A673 (cell line): ENCODE measurements around the gene E2F1. TPM values are rescaled to one million over a fixed set of nuclear protein-coding genes. Genes with fewer than 3 reads are reported as not detected.

ENCODE experiments used
- BruUV-seq: library from RNA; stranded (reverse); fragments of 400-500 nt; replicated peaks from 2 replicates; lab custom pipeline; 2021; lab: Mats Ljungman, UMichigan
- CTCF ChIA-PET: fragments of 300-600 bp; sonication (Branson Sonifier 250); formaldehyde crosslinking; loops from one replicate; lab custom pipeline; 2022; ENCODE audit warnings: antibody characterized with exemption; lab: Charles Lee
- POLR2A ChIA-PET: fragments of 300-600 bp; sonication (Branson Sonifier 250); formaldehyde crosslinking; loops from one replicate; lab custom pipeline; 2022; ENCODE audit warnings: antibody characterized with exemption; ENCODE audit not compliant: low non-redundant PET; lab: Charles Lee
- DNase-seq: peaks from one replicate; pipeline ENCODE4 v3.0.0-alpha.2; 2015; ENCODE audit warnings: low spot score
- H3K27ac ChIP-seq: fragments of 200-600 bp; sonication (generic); 2 replicates; pipeline ENCODE4 v1.5.1; 2016; ENCODE audit warnings: mixed run types, low read depth, mild to moderate bottlenecking, mixed read lengths, antibody characterized with exemption, low read length; ENCODE audit not compliant: poor library complexity, severe bottlenecking
- H3K27me3 ChIP-seq: fragments of 200-600 bp; sonication (generic); replicated peaks from 2 replicates; pipeline ENCODE4 v1.6.1; 2017; ENCODE audit warnings: mixed run types, low read depth, mild to moderate bottlenecking, mixed read lengths, antibody characterized with exemption, low read length; ENCODE audit not compliant: insufficient read depth, poor library complexity
- H3K36me3 ChIP-seq: fragments of 200-600 bp; sonication (generic); 2 replicates; pipeline ENCODE4 v1.6.1; 2016; ENCODE audit warnings: mixed run types, mild to moderate bottlenecking, mixed read lengths, antibody characterized with exemption, low read length; ENCODE audit not compliant: insufficient read depth, poor library complexity, severe bottlenecking
- H3K4me1 ChIP-seq: fragments of 200-600 bp; sonication (generic); 2 replicates; pipeline ENCODE4 v1.6.1; 2017; ENCODE audit warnings: mixed run types, mild to moderate bottlenecking, mixed read lengths, antibody characterized with exemption, low read length; ENCODE audit not compliant: insufficient read depth, poor library complexity, severe bottlenecking
- H3K4me3 ChIP-seq: fragments of 200-600 bp; sonication (generic); 2 replicates; pipeline ENCODE4 v1.5.1; 2016; ENCODE audit warnings: low read depth, mixed run types, mild to moderate bottlenecking, mixed read lengths, low read length; ENCODE audit not compliant: poor library complexity, severe bottlenecking
- H3K9me3 ChIP-seq: fragments of 200-600 bp; sonication (generic); 2 replicates; pipeline ENCODE4 v1.6.1; 2016; ENCODE audit warnings: mixed run types, low read depth, mild to moderate bottlenecking, mixed read lengths, antibody characterized with exemption, low read length; ENCODE audit not compliant: poor library complexity, severe bottlenecking
- EZH2 ChIP-seq: fragments of 200-600 bp; sonication (generic); IDR thresholded peaks from 2 replicates; pipeline ENCODE4 v1.6.1; 2017; ENCODE audit warnings: borderline replicate concordance, low read depth, mild to moderate bottlenecking, mixed read lengths, antibody characterized with exemption, low read length; ENCODE audit not compliant: poor library complexity, severe bottlenecking
- intact Hi-C: fragments of 100-400 bp; cut with micrococcal nuclease; formaldehyde crosslinking; loops from one replicate; pipeline ENCODE4 v1.10.0; 2022; ENCODE audit not compliant: unreplicated experiment
- total RNA-seq: library from RNA; stranded (reverse); gene quantifications from 2 replicates; pipeline ENCODE4 v1.2.3, GENCODE V29; 2021
- TF ChIP-seq, protein P1 (sequence below): fragments of 300-800, 200-600 bp; sonication (generic); conservative IDR thresholded peaks from 2 replicates; pipeline ENCODE4 v1.5.1; 2017; ENCODE audit warnings: low read depth, mild to moderate bottlenecking, antibody characterized with exemption, low read length, moderate library complexity, mixed read lengths

Gene E2F1
- total RNA-seq, 1 experiment from 2014 or later, result 86.0 TPM

DNA sequence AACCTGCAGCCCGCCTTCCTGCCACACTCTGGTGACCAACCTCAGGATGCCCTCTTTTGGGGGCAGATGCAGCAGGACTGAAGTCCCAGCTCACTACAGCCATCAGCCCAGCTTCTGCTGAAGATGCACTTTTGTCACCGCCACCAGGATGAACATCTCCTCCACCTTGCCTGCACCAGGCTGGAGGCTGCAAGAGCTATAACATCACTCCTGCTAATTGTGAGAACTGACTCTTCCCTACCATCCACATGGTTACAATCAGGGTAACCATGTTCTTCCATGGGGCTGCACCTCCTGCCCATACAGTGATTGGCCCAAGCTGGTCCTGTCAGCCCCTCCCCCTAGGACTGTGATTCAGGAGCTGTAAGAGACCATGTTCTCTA, 21.4 kb downstream of the E2F1 start:
- intact Hi-C loops, result loop anchor here (5.0 kb wide), 2 partner anchors 463 to 473 kb away; no protein-coding TSS in a partner anchor
- H3K36me3 ChIP-seq, result peaks cover 14% of the 10 kb centered on the region

DNA sequence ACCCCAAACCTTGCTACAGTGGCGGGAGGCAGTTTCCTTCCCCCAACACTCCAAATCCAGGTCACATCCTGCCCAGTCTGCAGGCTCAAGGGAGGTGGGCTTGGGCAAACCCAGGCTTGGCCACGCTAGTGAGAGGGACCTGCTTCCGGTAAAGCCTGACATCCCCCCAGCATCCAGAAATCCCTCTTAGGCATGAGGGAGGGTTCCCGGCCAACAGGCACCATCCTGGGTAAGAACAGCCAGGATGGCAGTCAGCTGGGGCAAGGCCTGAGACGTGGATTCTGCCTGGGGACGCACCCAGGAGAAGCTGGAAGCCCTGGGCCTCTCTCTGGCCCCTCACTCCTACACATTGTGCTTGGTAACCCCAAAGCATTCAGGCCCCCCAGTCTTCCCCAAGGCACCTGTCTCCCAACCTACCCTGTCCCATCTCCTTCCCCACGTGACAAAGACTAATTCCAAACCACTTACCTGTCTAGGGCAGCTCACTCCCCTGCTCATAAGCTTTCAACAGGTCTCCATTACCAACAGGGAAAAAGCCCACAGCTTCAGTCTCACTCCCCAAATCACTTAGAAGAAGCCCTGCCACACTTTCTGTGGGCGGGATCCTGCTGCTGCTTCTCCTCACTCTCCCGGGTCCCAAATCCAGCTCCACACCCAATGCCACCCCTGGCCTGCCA, 22.0 kb downstream of the E2F1 start:
- intact Hi-C loops, result loop anchor here (5.0 kb wide), 1 partner anchor 473 kb away; no protein-coding TSS in a partner anchor
- POLR2A ChIA-PET, result no interaction called here
- peak overlapping the region; percentile 81 for H3K27ac ChIP-seq

More for the DNA sequence above, 21.4 kb downstream of the E2F1 start:
- BruUV-seq, result no TSS peak
- Histone ChIP-seq H3K4me3 (no peak overlapping the region), H3K4me1 (peaks cover 27% of the 10 kb centered on the region), H3K27ac (no peak overlapping the region), H3K9me3 (no peaks in the 10 kb centered on the region), H3K27me3 (no peaks in the 10 kb centered on the region)
- ChIA-PET POLR2A (no interaction called here), CTCF (interaction anchor here (0.6 kb wide), 1 partner anchor 208 kb away, joined by 6 read pairs; no protein-coding TSS in a partner anchor)
- no peak for TF ChIP-seq EZH2
- TF ChIP-seq, protein P1, sequence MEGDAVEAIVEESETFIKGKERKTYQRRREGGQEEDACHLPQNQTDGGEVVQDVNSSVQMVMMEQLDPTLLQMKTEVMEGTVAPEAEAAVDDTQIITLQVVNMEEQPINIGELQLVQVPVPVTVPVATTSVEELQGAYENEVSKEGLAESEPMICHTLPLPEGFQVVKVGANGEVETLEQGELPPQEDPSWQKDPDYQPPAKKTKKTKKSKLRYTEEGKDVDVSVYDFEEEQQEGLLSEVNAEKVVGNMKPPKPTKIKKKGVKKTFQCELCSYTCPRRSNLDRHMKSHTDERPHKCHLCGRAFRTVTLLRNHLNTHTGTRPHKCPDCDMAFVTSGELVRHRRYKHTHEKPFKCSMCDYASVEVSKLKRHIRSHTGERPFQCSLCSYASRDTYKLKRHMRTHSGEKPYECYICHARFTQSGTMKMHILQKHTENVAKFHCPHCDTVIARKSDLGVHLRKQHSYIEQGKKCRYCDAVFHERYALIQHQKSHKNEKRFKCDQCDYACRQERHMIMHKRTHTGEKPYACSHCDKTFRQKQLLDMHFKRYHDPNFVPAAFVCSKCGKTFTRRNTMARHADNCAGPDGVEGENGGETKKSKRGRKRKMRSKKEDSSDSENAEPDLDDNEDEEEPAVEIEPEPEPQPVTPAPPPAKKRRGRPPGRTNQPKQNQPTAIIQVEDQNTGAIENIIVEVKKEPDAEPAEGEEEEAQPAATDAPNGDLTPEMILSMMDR, result no peak
- no peak for DNase-seq

DNA sequence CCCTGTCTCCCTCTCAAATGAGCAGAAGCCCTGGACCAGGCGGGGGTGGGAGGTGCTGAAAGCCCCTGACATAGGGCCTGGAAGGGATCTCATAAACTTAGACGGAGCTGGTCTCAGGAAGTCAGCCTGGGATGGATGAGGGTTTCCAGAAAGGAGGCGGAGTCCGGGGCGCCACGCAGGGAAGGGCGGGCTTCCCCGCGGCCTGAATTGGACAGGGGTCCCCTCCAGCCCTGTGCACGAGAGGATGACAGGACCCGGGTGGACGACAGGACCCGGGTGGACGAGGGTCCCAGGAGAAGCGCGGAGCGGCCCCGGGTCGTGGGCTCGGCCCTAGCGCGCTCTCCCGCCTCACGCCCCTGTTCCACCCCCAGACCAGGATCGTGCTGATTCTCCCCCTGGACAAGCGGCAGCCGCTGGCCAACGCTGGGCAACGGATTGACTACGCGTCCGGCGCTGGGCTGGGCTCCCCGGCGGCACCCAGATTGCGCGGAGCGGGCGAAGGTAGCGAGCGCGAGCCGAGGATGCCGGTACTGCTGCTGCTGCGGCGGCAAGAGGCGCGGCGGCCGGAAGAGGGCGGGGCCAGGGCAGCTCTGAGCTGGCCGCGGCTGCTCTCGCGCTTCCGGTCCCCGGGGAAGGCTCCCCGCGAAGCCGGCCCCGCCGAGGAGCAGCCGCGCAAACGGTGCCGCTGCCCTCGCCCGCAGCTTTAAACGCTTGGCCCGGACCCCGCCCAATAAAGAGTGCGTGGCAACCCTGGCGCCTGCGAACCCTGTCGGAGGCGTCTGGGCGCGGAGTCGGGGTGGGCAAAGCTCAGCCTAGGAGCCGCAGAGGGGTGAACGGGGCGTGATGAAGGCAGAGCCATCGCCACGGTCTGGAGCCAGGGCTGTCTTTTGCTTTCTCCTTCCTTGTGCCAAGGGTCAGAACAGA, 22.8 kb downstream of the E2F1 start:
- peak overlapping the region; percentile 68 for H3K4me3 ChIP-seq
- peaks cover 13% of the 10 kb centered on the region for H3K36me3 ChIP-seq
- peak; percentile 88 for DNase-seq
- no peak for TF ChIP-seq EZH2
- TF ChIP-seq, protein P1, result no peak
- H3K27me3 ChIP-seq, result no peaks in the 10 kb centered on the region
- H3K9me3 ChIP-seq, result no peaks in the 10 kb centered on the region
- no TSS peak for BruUV-seq
- ChIA-PET POLR2A (interaction anchor here (1.1 kb wide), 1 partner anchor 10 kb away, joined by 3 read pairs; no protein-coding TSS in a partner anchor), CTCF (interaction anchor here (0.7 to 1.0 kb wide), 2 partner anchors 10 to 11 kb away, joined by 3 read pairs; no protein-coding TSS in a partner anchor)
- intact Hi-C loops, result loop anchor here (5.0 kb wide), 1 partner anchor 474 kb away; no protein-coding TSS in a partner anchor
- H3K27ac ChIP-seq, result peak overlapping the region; percentile 81
- peaks cover 27% of the 10 kb centered on the region for H3K4me1 ChIP-seq

More for the DNA sequence above, 22.0 kb downstream of the E2F1 start:
- BruUV-seq, result no TSS peak
- H3K4me1 ChIP-seq, result peaks cover 27% of the 10 kb centered on the region
- H3K36me3 ChIP-seq, result peaks cover 18% of the 10 kb centered on the region
- no peak for DNase-seq
- CTCF ChIA-PET, result interaction anchor here (0.7 kb wide), 1 partner anchor 12 kb away, joined by 3 read pairs; no protein-coding TSS in a partner anchor
- no peaks in the 10 kb centered on the region for H3K27me3 ChIP-seq
- H3K9me3 ChIP-seq, result no peaks in the 10 kb centered on the region
- TF ChIP-seq EZH2, result no peak
- TF ChIP-seq, protein P1, result no peak
- peak overlapping the region; percentile 68 for H3K4me3 ChIP-seq
